Stimulated activated CD4-positive, alpha-beta T cell treated with anti-CD3 and anti-CD28 coated beads, Interleukin-15, amount 100 ng/mL, for 24 hours (primary cell): ENCODE data around the gene SLC25A45.
A peak's percentile ranks its signal among the peaks of the same experiment; 100 is the strongest.
"Not testable (repeated sequence)": the region's sequence is repeated elsewhere in the genome, so short reads cannot be mapped to it uniquely, and the experiment has no call there.

Experiments
- DNase-seq: peaks from one replicate; pipeline ENCODE4 v3.0.0-alpha.2; 2020

The SLC25A45 gene

GRCh38 chr11:65420979-65421793, 38.7 kb upstream of the SLC25A45 start:
- DNase-seq, result peak; percentile 90

- no peak for DNase-seq
Observed at GRCh38 chr11:65420506-65420905, 38.1 kb upstream of the SLC25A45 start.

- DNase-seq, result peak; percentile 81
Observed at GRCh38 chr11:65419772-65420481, 37.5 kb upstream of the SLC25A45 start.

- no peak for DNase-seq
Observed at GRCh38 chr11:65419460-65419771, 37.0 kb upstream of the SLC25A45 start.

GRCh38 chr11:65418681-65419459, 36.4 kb upstream of the SLC25A45 start:
- DNase-seq, result peak; percentile 97

- DNase-seq, result peak; percentile 49
Observed at GRCh38 chr11:65418431-65418680, 35.9 kb upstream of the SLC25A45 start.

- peak; percentile 56 for DNase-seq
Observed at GRCh38 chr11:65417702-65418430, 35.4 kb upstream of the SLC25A45 start.

- peak; percentile 53 for DNase-seq
Observed at GRCh38 chr11:65416841-65417701, 34.6 kb upstream of the SLC25A45 start.

GRCh38 chr11:65416341-65416824, 33.9 kb upstream of the SLC25A45 start:
- peak; percentile 95 for DNase-seq

GRCh38 chr11:65415499-65416340, 33.3 kb upstream of the SLC25A45 start:
- no peak for DNase-seq

- no peak for DNase-seq
Observed at GRCh38 chr11:65414776-65415498, 32.5 kb upstream of the SLC25A45 start.

- not testable (repeated sequence) for DNase-seq
Observed at GRCh38 chr11:65413077-65413664, 30.7 kb upstream of the SLC25A45 start.

- no peak for DNase-seq
Observed at GRCh38 chr11:65412271-65413076, 30.0 kb upstream of the SLC25A45 start.

GRCh38 chr11:65411681-65412070, 29.2 kb upstream of the SLC25A45 start:
- DNase-seq, result no peak

GRCh38 chr11:65410936-65411680, 28.7 kb upstream of the SLC25A45 start:
- DNase-seq, result no peak

- DNase-seq, result no peak
Observed at GRCh38 chr11:65404638-65405339, 22.3 kb upstream of the SLC25A45 start.

- no peak for DNase-seq
Observed at GRCh38 chr11:65404210-65404609, 21.8 kb upstream of the SLC25A45 start.
